WTC11 (cell line): ENCODE measurements around the gene CETP. TPM values are rescaled to one million over a fixed set of nuclear protein-coding genes. Genes with fewer than 3 reads are reported as not detected.

ENCODE experiments used
- ATAC-seq: fragments of 200-7000 bp; cut with Tn5 transposase; 2 replicates; pipeline ENCODE4 v1.10.0; 2021; ENCODE audit warnings: mild to moderate bottlenecking, moderate library complexity
- CTCF ChIA-PET: fragments of 300-600 bp; sonication (Branson Sonifier 250); formaldehyde crosslinking; loops from one replicate; lab custom pipeline; 2021; ENCODE audit warnings: antibody characterized with exemption; lab: Charles Lee
- POLR2A ChIA-PET: fragments of 350-600 bp; sonication (Branson Sonifier 250); formaldehyde crosslinking; loops from one replicate; lab custom pipeline; 2021; ENCODE audit warnings: antibody characterized with exemption; lab: Charles Lee
- DNase-seq: peaks from one replicate; pipeline ENCODE4 v3.0.0; 2021; ENCODE audit warnings: low spot score
- H3K27ac Mint-ChIP-seq: 2 replicates; pipeline ENCODE4 v1.8.0; 2021; ENCODE audit warnings: mixed read lengths
- H3K27me3 Mint-ChIP-seq: 2 replicates; pipeline ENCODE4 v1.8.0; 2021; ENCODE audit warnings: low read depth, mild to moderate bottlenecking, moderate library complexity, mixed read lengths
- H3K36me3 Mint-ChIP-seq: 2 replicates; pipeline ENCODE4 v1.8.0; 2021; ENCODE audit warnings: mixed read lengths
- H3K4me1 Mint-ChIP-seq: 2 replicates; pipeline ENCODE4 v1.8.0; 2022; ENCODE audit warnings: mixed read lengths
- H3K4me3 Mint-ChIP-seq: 2 replicates; pipeline ENCODE4 v1.8.0; 2021; ENCODE audit warnings: mild to moderate bottlenecking, moderate library complexity, mixed read lengths
- H3K9me3 Mint-ChIP-seq: 2 replicates; pipeline ENCODE4 v1.8.0; 2021; ENCODE audit warnings: mixed read lengths
- ETV6 ChIP-seq: sonication (generic); formaldehyde crosslinking; IDR thresholded peaks from 2 replicates; pipeline ENCODE4 v1.8.1; 2022; ENCODE audit warnings: mild to moderate bottlenecking, missing genetic modification reagents
- GRHL2 ChIP-seq: fragments of 250-450 bp; sonication (Bioruptor Pico); IDR thresholded peaks from 2 replicates; pipeline ENCODE4 v1.8.0; 2022; ENCODE audit warnings: mild to moderate bottlenecking, moderate library complexity; ENCODE audit not compliant: insufficient replicate concordance, severe bottlenecking
- HMGA2 ChIP-seq: fragments of 250-450 bp; sonication (Bioruptor Pico); IDR thresholded peaks from 2 replicates; pipeline ENCODE4 v1.4.0; 2021; ENCODE audit warnings: mild to moderate bottlenecking, moderate library complexity
- IRF2 ChIP-seq: sonication (generic); formaldehyde crosslinking; IDR thresholded peaks from 2 replicates; pipeline ENCODE4 v1.8.0; 2022; ENCODE audit warnings: low read depth, missing genetic modification reagents, borderline replicate concordance
- MXD4 ChIP-seq: fragments of 250-450 bp; sonication (Bioruptor Pico); IDR thresholded peaks from 2 replicates; pipeline ENCODE4 v1.8.0; 2021; ENCODE audit warnings: mild to moderate bottlenecking, moderate library complexity, borderline replicate concordance
- NFE2L1 ChIP-seq: sonication (generic); formaldehyde crosslinking; IDR thresholded peaks from 2 replicates; pipeline ENCODE4 v1.8.1; 2023; ENCODE audit warnings: missing genetic modification reagents
- NR3C1 ChIP-seq: sonication (generic); formaldehyde crosslinking; conservative IDR thresholded peaks from 2 replicates; pipeline ENCODE4 v1.8.1; 2023; ENCODE audit warnings: low read depth, mild to moderate bottlenecking, missing genetic modification reagents
- RORB ChIP-seq: fragments of 250-450 bp; sonication (Bioruptor Pico); IDR thresholded peaks from 2 replicates; pipeline ENCODE4 v1.9.0; 2021; ENCODE audit warnings: mild to moderate bottlenecking
- TEAD1 ChIP-seq: sonication (generic); formaldehyde crosslinking; IDR thresholded peaks from 2 replicates; pipeline ENCODE4 v1.8.0; 2022; ENCODE audit warnings: mild to moderate bottlenecking, missing genetic modification reagents
- TEAD4 ChIP-seq: sonication (generic); formaldehyde crosslinking; IDR thresholded peaks from 2 replicates; pipeline ENCODE4 v1.8.0; 2022; ENCODE audit warnings: mild to moderate bottlenecking, missing genetic modification reagents
- ZBTB21 ChIP-seq: sonication (generic); formaldehyde crosslinking; IDR thresholded peaks from 2 replicates; pipeline ENCODE4 v1.8.1; 2023; ENCODE audit warnings: mild to moderate bottlenecking, missing genetic modification reagents, borderline replicate concordance
- total RNA-seq: library from RNA; stranded (reverse); gene quantifications from 3 replicates; pipeline ENCODE4 v1.2.3, GENCODE V29; 2021
- TF ChIP-seq, protein P1 (sequence below): sonication (generic); formaldehyde crosslinking; IDR thresholded peaks from 2 replicates; pipeline ENCODE4 v1.8.1; 2023; ENCODE audit warnings: mild to moderate bottlenecking, missing genetic modification reagents
- TF ChIP-seq, protein P2 (sequence below): sonication (generic); formaldehyde crosslinking; IDR thresholded peaks from 2 replicates; pipeline ENCODE4 v1.8.1; 2023; ENCODE audit warnings: mild to moderate bottlenecking, moderate library complexity, missing genetic modification reagents
- TF ChIP-seq, protein P3 (sequence below): sonication (generic); formaldehyde crosslinking; conservative IDR thresholded peaks from 2 replicates; pipeline ENCODE4 v1.8.1; 2023; ENCODE audit warnings: mild to moderate bottlenecking, low read depth, missing genetic modification reagents, moderate library complexity
- TF ChIP-seq, protein P4 (sequence below): sonication (generic); formaldehyde crosslinking; IDR thresholded peaks from 2 replicates; pipeline ENCODE4 v1.8.0; 2022; ENCODE audit warnings: mild to moderate bottlenecking, missing genetic modification reagents
- TF ChIP-seq, protein P5 (sequence below): sonication (generic); formaldehyde crosslinking; IDR thresholded peaks from 2 replicates; pipeline ENCODE4 v1.8.0; 2023; ENCODE audit warnings: mild to moderate bottlenecking, missing genetic modification reagents
- TF ChIP-seq, protein P6 (sequence below): sonication (generic); formaldehyde crosslinking; IDR thresholded peaks from 2 replicates; pipeline ENCODE4 v1.8.0; 2022; ENCODE audit warnings: mild to moderate bottlenecking, missing genetic modification reagents
- TF ChIP-seq, protein P7 (sequence below): fragments of 250-450 bp; sonication (Bioruptor Pico); IDR thresholded peaks from 2 replicates; pipeline ENCODE4 v1.9.0; 2021; ENCODE audit warnings: moderate library complexity, mild to moderate bottlenecking, inconsistent platforms, borderline replicate concordance
- TF ChIP-seq, protein P8 (sequence below): fragments of 200-600 bp; IDR thresholded peaks from 2 replicates; pipeline ENCODE4 v1.8.0; 2022; ENCODE audit warnings: antibody characterized with exemption

The CETP gene
- total RNA-seq, 1 experiment from 2014 or later, result not detected

DNA sequence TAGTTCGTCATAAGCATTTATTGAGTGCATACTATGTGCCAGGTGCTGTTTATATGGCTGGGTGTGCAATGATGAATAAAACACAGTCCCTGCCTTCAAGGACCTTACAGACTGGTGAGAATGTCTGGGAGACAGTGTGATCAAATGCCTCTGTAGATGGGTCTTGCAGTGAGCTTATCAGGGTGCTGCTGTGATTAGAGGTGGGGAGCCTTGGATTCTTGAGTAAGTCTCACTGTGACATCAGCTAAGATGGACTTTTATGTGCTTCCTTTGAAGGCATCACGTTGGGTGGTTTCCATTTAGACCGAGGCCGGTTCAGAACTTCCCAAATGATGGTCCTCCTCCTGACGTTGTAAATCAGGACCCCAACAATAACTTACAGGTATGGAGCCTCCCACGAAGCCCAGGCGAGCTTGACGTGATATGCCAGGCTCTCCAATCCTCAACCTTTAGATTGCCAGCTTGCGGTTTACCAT, 19.9 kb upstream of the CETP start:
- H3K27me3 Mint-ChIP-seq, result no peaks in the 10 kb centered on the region
- ATAC-seq, result no peak
- peaks cover 7% of the 10 kb centered on the region for H3K4me1 Mint-ChIP-seq
- TF ChIP-seq MXD4 (CRISPR knock-in tag) (no peak), NFE2L1 (no peak), NR3C1 (no peak), GRHL2 (CRISPR knock-in tag) (no peak), ETV6 (CRISPR knock-in tag) (no peak), ZBTB21 (CRISPR knock-in tag) (no peak), TEAD1 (CRISPR knock-in tag) (no peak), TEAD4 (CRISPR knock-in tag) (no peak), HMGA2 (no peak)
- TF ChIP-seq, protein P1, sequence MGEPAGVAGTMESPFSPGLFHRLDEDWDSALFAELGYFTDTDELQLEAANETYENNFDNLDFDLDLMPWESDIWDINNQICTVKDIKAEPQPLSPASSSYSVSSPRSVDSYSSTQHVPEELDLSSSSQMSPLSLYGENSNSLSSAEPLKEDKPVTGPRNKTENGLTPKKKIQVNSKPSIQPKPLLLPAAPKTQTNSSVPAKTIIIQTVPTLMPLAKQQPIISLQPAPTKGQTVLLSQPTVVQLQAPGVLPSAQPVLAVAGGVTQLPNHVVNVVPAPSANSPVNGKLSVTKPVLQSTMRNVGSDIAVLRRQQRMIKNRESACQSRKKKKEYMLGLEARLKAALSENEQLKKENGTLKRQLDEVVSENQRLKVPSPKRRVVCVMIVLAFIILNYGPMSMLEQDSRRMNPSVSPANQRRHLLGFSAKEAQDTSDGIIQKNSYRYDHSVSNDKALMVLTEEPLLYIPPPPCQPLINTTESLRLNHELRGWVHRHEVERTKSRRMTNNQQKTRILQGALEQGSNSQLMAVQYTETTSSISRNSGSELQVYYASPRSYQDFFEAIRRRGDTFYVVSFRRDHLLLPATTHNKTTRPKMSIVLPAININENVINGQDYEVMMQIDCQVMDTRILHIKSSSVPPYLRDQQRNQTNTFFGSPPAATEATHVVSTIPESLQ, result no peak
- TF ChIP-seq, protein P2, sequence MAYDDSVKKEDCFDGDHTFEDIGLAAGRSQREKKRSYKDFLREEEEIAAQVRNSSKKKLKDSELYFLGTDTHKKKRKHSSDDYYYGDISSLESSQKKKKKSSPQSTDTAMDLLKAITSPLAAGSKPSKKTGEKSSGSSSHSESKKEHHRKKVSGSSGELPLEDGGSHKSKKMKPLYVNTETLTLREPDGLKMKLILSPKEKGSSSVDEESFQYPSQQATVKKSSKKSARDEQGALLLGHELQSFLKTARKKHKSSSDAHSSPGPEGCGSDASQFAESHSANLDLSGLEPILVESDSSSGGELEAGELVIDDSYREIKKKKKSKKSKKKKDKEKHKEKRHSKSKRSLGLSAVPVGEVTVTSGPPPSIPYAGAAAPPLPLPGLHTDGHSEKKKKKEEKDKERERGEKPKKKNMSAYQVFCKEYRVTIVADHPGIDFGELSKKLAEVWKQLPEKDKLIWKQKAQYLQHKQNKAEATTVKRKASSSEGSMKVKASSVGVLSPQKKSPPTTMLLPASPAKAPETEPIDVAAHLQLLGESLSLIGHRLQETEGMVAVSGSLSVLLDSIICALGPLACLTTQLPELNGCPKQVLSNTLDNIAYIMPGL (CRISPR knock-in tag), result no peak
- TF ChIP-seq, protein P3, sequence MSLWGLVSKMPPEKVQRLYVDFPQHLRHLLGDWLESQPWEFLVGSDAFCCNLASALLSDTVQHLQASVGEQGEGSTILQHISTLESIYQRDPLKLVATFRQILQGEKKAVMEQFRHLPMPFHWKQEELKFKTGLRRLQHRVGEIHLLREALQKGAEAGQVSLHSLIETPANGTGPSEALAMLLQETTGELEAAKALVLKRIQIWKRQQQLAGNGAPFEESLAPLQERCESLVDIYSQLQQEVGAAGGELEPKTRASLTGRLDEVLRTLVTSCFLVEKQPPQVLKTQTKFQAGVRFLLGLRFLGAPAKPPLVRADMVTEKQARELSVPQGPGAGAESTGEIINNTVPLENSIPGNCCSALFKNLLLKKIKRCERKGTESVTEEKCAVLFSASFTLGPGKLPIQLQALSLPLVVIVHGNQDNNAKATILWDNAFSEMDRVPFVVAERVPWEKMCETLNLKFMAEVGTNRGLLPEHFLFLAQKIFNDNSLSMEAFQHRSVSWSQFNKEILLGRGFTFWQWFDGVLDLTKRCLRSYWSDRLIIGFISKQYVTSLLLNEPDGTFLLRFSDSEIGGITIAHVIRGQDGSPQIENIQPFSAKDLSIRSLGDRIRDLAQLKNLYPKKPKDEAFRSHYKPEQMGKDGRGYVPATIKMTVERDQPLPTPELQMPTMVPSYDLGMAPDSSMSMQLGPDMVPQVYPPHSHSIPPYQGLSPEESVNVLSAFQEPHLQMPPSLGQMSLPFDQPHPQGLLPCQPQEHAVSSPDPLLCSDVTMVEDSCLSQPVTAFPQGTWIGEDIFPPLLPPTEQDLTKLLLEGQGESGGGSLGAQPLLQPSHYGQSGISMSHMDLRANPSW (CRISPR knock-in tag), result no peak
- CTCF ChIA-PET, result no interaction called here
- POLR2A ChIA-PET, result interaction anchor here (0.7 kb wide), 1 partner anchor 10 kb away, joined by 4 read pairs; no protein-coding TSS in a partner anchor
- H3K9me3 Mint-ChIP-seq, result no peaks in the 10 kb centered on the region
- H3K4me3 Mint-ChIP-seq, result no peak overlapping the region
- DNase-seq, result no peak
- H3K36me3 Mint-ChIP-seq, result peaks cover 60% of the 10 kb centered on the region
- no peak overlapping the region for H3K27ac Mint-ChIP-seq

DNA sequence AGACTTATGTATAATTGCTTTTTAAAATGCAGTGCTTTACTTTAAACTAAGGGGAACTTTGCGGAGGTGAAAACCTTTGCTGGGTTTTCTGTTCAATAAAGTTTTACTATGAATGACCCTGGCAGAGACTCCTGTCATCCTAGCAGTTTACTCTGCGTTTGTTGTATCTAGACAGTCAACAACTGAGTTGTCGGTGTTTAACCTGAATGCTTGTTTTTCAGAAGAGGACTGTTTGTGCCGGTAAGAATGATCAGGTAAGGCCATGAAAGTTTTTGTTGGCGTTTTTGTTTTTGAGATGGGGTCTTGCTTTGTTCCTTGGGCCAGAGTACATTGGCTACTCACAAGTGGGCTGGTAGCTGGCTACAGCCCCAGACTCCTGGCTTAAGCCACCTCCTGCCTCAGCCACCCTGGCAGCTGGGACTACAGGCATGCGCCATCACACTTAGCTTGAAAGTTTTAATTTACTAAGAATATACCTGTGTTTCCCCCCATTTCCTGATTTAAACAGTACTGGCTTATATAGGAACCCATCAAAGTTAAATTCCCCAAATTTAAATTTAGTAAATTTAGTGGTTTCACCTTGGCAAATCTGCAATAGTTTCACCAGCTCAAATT, 17.9 kb upstream of the CETP start:
- CTCF ChIA-PET, result no interaction called here
- H3K4me1 Mint-ChIP-seq, result peaks cover 14% of the 10 kb centered on the region
- POLR2A ChIA-PET, result interaction anchor here (1.5 kb wide), 1 partner anchor 12 kb away, joined by 3 read pairs; the partner anchor contains the start of gene HERPUD1
- DNase-seq, result no peak
- H3K4me3 Mint-ChIP-seq, result no peak overlapping the region
- no peaks in the 10 kb centered on the region for H3K9me3 Mint-ChIP-seq
- no peak overlapping the region for H3K27ac Mint-ChIP-seq
- peaks cover 42% of the 10 kb centered on the region for H3K36me3 Mint-ChIP-seq
- no peak for ATAC-seq
- H3K27me3 Mint-ChIP-seq, result no peaks in the 10 kb centered on the region
- TF ChIP-seq ZBTB21 (CRISPR knock-in tag) (no peak), ETV6 (CRISPR knock-in tag) (no peak), RORB (CRISPR knock-in tag) (no peak), IRF2 (CRISPR knock-in tag) (no peak)
- TF ChIP-seq, protein P4, sequence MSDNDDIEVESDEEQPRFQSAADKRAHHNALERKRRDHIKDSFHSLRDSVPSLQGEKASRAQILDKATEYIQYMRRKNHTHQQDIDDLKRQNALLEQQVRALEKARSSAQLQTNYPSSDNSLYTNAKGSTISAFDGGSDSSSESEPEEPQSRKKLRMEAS (CRISPR knock-in tag), result no peak
- TF ChIP-seq, protein P5, sequence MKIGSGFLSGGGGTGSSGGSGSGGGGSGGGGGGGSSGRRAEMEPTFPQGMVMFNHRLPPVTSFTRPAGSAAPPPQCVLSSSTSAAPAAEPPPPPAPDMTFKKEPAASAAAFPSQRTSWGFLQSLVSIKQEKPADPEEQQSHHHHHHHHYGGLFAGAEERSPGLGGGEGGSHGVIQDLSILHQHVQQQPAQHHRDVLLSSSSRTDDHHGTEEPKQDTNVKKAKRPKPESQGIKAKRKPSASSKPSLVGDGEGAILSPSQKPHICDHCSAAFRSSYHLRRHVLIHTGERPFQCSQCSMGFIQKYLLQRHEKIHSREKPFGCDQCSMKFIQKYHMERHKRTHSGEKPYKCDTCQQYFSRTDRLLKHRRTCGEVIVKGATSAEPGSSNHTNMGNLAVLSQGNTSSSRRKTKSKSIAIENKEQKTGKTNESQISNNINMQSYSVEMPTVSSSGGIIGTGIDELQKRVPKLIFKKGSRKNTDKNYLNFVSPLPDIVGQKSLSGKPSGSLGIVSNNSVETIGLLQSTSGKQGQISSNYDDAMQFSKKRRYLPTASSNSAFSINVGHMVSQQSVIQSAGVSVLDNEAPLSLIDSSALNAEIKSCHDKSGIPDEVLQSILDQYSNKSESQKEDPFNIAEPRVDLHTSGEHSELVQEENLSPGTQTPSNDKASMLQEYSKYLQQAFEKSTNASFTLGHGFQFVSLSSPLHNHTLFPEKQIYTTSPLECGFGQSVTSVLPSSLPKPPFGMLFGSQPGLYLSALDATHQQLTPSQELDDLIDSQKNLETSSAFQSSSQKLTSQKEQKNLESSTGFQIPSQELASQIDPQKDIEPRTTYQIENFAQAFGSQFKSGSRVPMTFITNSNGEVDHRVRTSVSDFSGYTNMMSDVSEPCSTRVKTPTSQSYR, result no peak
- TF ChIP-seq, protein P6, sequence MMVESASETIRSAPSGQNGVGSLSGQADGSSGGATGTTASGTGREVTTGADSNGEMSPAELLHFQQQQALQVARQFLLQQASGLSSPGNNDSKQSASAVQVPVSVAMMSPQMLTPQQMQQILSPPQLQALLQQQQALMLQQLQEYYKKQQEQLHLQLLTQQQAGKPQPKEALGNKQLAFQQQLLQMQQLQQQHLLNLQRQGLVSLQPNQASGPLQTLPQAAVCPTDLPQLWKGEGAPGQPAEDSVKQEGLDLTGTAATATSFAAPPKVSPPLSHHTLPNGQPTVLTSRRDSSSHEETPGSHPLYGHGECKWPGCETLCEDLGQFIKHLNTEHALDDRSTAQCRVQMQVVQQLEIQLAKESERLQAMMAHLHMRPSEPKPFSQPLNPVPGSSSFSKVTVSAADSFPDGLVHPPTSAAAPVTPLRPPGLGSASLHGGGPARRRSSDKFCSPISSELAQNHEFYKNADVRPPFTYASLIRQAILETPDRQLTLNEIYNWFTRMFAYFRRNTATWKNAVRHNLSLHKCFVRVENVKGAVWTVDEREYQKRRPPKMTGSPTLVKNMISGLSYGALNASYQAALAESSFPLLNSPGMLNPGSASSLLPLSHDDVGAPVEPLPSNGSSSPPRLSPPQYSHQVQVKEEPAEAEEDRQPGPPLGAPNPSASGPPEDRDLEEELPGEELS, result no peak
- TF ChIP-seq, protein P7, sequence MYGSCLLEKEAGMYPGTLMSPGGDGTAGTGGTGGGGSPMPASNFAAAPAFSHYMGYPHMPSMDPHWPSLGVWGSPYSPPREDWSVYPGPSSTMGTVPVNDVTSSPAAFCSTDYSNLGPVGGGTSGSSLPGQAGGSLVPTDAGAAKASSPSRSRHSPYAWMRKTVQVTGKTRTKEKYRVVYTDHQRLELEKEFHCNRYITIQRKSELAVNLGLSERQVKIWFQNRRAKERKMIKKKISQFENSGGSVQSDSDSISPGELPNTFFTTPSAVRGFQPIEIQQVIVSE (CRISPR knock-in tag), result no peak
- TF ChIP-seq, protein P8, sequence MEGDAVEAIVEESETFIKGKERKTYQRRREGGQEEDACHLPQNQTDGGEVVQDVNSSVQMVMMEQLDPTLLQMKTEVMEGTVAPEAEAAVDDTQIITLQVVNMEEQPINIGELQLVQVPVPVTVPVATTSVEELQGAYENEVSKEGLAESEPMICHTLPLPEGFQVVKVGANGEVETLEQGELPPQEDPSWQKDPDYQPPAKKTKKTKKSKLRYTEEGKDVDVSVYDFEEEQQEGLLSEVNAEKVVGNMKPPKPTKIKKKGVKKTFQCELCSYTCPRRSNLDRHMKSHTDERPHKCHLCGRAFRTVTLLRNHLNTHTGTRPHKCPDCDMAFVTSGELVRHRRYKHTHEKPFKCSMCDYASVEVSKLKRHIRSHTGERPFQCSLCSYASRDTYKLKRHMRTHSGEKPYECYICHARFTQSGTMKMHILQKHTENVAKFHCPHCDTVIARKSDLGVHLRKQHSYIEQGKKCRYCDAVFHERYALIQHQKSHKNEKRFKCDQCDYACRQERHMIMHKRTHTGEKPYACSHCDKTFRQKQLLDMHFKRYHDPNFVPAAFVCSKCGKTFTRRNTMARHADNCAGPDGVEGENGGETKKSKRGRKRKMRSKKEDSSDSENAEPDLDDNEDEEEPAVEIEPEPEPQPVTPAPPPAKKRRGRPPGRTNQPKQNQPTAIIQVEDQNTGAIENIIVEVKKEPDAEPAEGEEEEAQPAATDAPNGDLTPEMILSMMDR, result no peak
